Measurements from ENCODE around the gene TEKT3.

TEKT3 gene

GRCh38 chr17:15261258-15261801, 80.1 kb downstream of the TEKT3 start:
- DNase-seq (ENCODE audit: low read depth), result no peak

GRCh38 chr17:15260376-15261257, 80.8 kb downstream of the TEKT3 start:
- peak overlapping the region; percentile 37 for H3K4me3 ChIP-seq (ENCODE audit: low read length)
- TF ChIP-seq CTCF (IDR thresholded peaks at IDR 0.05; ENCODE audit: insufficient read depth, low read depth, low read length, missing control alignments), result peak; percentile 25
- DNase-seq (ENCODE audit: low read depth), result peak; percentile 67

More at GRCh38 chr17:15261258-15261801, 80.1 kb downstream of the TEKT3 start:
- no peak for TF ChIP-seq CTCF (IDR thresholded peaks at IDR 0.05; ENCODE audit: insufficient read depth, low read depth, low read length, missing control alignments)
- no peak overlapping the region for H3K4me3 ChIP-seq (ENCODE audit: low read length)

- H3K4me3 ChIP-seq (ENCODE audit: low read length), result no peak overlapping the region
- no peak for DNase-seq (ENCODE audit: low read depth)
- no peak for TF ChIP-seq CTCF (IDR thresholded peaks at IDR 0.05; ENCODE audit: insufficient read depth, low read depth, low read length, missing control alignments)
Observed at GRCh38 chr17:15257796-15258512, 83.4 kb downstream of the TEKT3 start.

- peak; percentile 58 for DNase-seq (ENCODE audit: low read depth)
- peak; percentile 81 for TF ChIP-seq CTCF (IDR thresholded peaks at IDR 0.05; ENCODE audit: insufficient read depth, low read depth, low read length, missing control alignments)
- H3K4me3 ChIP-seq (ENCODE audit: low read length), result no peak overlapping the region
Observed at GRCh38 chr17:15257258-15257788, 84.1 kb downstream of the TEKT3 start.

- no peak for TF ChIP-seq CTCF (IDR thresholded peaks at IDR 0.05; ENCODE audit: insufficient read depth, low read depth, low read length, missing control alignments)
- DNase-seq (ENCODE audit: low read depth), result no peak
- H3K4me3 ChIP-seq (ENCODE audit: low read length), result no peak overlapping the region
Observed at GRCh38 chr17:15256689-15257088, 84.7 kb downstream of the TEKT3 start.

GRCh38 chr17:15255713-15256454, 85.5 kb downstream of the TEKT3 start:
- no peak for TF ChIP-seq CTCF (IDR thresholded peaks at IDR 0.05; ENCODE audit: insufficient read depth, low read depth, low read length, missing control alignments)
- DNase-seq (ENCODE audit: low read depth), result no peak
- H3K4me3 ChIP-seq (ENCODE audit: low read length), result no peak overlapping the region

Data from epithelial cell of esophagus (primary cell).